Fibroblast of lung (primary cell): ENCODE results near the gene NFE2L1. TPM values are rescaled to one million over a fixed set of nuclear protein-coding genes. Genes with fewer than 3 reads are reported as not detected.

Experiments used
- DNase-seq, 2 donors: peaks; one replicate each; pipeline versions ENCODE4 v3.0.0 to v3.0.0-alpha.2; 2010; ENCODE audit warnings: low read depth in 2 of 2
- H2AFZ ChIP-seq: 2 replicates; pipeline ENCODE4 v1.5.1; 2012; ENCODE audit warnings: low read length, control low read depth, inconsistent platforms
- H3K27ac ChIP-seq: 2 replicates; pipeline ENCODE4 v1.5.1; 2011; ENCODE audit warnings: low read length, control low read depth; ENCODE audit not compliant: insufficient read depth
- H3K27me3 ChIP-seq: 2 replicates; pipeline ENCODE4 v1.5.1; 2011; ENCODE audit warnings: mild to moderate bottlenecking, low read length; ENCODE audit not compliant: control insufficient read depth, insufficient read depth
- H3K36me3 ChIP-seq: 2 replicates; pipeline ENCODE4 v1.5.1; 2011; ENCODE audit warnings: low read length; ENCODE audit not compliant: control insufficient read depth, insufficient read depth
- H3K4me1 ChIP-seq: 2 replicates; pipeline ENCODE4 v1.5.1; 2011; ENCODE audit warnings: low read length; ENCODE audit not compliant: control insufficient read depth, insufficient read depth; ENCODE audit errors: extremely low read depth
- H3K4me2 ChIP-seq: 2 replicates; pipeline ENCODE4 v1.5.1; 2011; ENCODE audit warnings: low read length, control low read depth; ENCODE audit not compliant: insufficient read depth; ENCODE audit errors: extremely low read depth
- H3K4me3 ChIP-seq, 4 experiments: fragments of 200-600 bp in 1 of 4; sonication (generic) in 1 of 4; replicated peaks in 1 of 4; 2 replicates each; pipeline ENCODE4 v1.5.1; 2011 to 2016; ENCODE audit warnings: low read length in 4 of 4, low read depth in 3 of 4, mild to moderate bottlenecking in 3 of 4, control low read depth in 2 of 4, inconsistent platforms in 1 of 4, mixed read lengths in 1 of 4; ENCODE audit not compliant: insufficient read depth in 1 of 4; ENCODE audit errors: control extremely low read depth in 1 of 4
- H3K79me2 ChIP-seq: 2 replicates; pipeline ENCODE4 v1.5.1; 2012; ENCODE audit warnings: mild to moderate bottlenecking, low read length, inconsistent platforms; ENCODE audit not compliant: control insufficient read depth, insufficient read depth
- H3K9ac ChIP-seq: 2 replicates; pipeline ENCODE4 v1.5.1; 2011; ENCODE audit warnings: mild to moderate bottlenecking, low read length, control low read depth; ENCODE audit not compliant: insufficient read depth
- H3K9me3 ChIP-seq: 2 replicates; pipeline ENCODE4 v1.5.1; 2012; ENCODE audit warnings: low read depth, low read length; ENCODE audit not compliant: control insufficient read depth, insufficient read depth
- H4K20me1 ChIP-seq: 2 replicates; pipeline ENCODE4 v1.5.1; 2011; ENCODE audit warnings: low read length; ENCODE audit not compliant: control insufficient read depth, insufficient read depth; ENCODE audit errors: extremely low read depth
- EZH2 ChIP-seq: IDR thresholded peaks from 2 replicates; pipeline ENCODE4 v1.5.1; 2012; ENCODE audit warnings: low read length, control low read depth, mild to moderate bottlenecking; ENCODE audit errors: missing control alignments
- polyA plus RNA-seq, 2 donors: library from polyadenylated mRNA; depleted of rRNA in 1 of 2; stranded (reverse) in 1 of 2; unstranded in 1 of 2; fragments of >200 nt; gene quantifications; 2 replicates each; pipeline ENCODE4 v1.2.1, GENCODE V29; 2011 to 2012; ENCODE audit warnings: missing spikeins in 1 of 2
- total RNA-seq: library from RNA; depleted of rRNA; stranded (reverse); fragments of >200 nt; gene quantifications from 2 replicates; pipeline ENCODE4 v1.2.1, GENCODE V29; 2014
- TF ChIP-seq, protein P1 (sequence below), 2 donors: IDR thresholded peaks in 1 of 2; conservative IDR thresholded peaks in 1 of 2; 1 replicate in 1 of 2; 2 replicates in 1 of 2; pipeline ENCODE4 v1.5.1; 2011 to 2012; ENCODE audit warnings: low read length in 2 of 2, control low read depth in 1 of 2, inconsistent platforms in 1 of 2, low read depth in 1 of 2, mild to moderate bottlenecking in 1 of 2

Gene NFE2L1
- total and polyA plus RNA-seq, 2 donors (not counting 1 experiment from before 2014, with no cell fraction given): 162 to 200 TPM

GRCh38 chr17:48021934-48022333 is 26.2 kb upstream of the NFE2L1 start:
- H3K9me3 ChIP-seq: no peaks in the 10 kb centered on the region
- peaks cover 23% of the 10 kb centered on the region for H3K4me1 ChIP-seq
- no peak overlapping the region for H3K27ac ChIP-seq
- H3K79me2 ChIP-seq: no peaks in the 10 kb centered on the region
- H3K27me3 ChIP-seq: no peaks in the 10 kb centered on the region
- no peak for DNase-seq
- H2AFZ ChIP-seq: no peak overlapping the region
- H3K4me2 ChIP-seq: no peak overlapping the region
- no peaks in the 10 kb centered on the region for H3K36me3 ChIP-seq
- no peaks in the 10 kb centered on the region for H4K20me1 ChIP-seq
- H3K4me3 ChIP-seq: no peak overlapping the region
- H3K9ac ChIP-seq: no peak overlapping the region
- TF ChIP-seq, protein P1, sequence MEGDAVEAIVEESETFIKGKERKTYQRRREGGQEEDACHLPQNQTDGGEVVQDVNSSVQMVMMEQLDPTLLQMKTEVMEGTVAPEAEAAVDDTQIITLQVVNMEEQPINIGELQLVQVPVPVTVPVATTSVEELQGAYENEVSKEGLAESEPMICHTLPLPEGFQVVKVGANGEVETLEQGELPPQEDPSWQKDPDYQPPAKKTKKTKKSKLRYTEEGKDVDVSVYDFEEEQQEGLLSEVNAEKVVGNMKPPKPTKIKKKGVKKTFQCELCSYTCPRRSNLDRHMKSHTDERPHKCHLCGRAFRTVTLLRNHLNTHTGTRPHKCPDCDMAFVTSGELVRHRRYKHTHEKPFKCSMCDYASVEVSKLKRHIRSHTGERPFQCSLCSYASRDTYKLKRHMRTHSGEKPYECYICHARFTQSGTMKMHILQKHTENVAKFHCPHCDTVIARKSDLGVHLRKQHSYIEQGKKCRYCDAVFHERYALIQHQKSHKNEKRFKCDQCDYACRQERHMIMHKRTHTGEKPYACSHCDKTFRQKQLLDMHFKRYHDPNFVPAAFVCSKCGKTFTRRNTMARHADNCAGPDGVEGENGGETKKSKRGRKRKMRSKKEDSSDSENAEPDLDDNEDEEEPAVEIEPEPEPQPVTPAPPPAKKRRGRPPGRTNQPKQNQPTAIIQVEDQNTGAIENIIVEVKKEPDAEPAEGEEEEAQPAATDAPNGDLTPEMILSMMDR (conservative IDR thresholded peaks at IDR 0.05 in 1 of 2, IDR thresholded peaks at IDR 0.05 in 1 of 2; ENCODE audit: low read depth in 1 of 2, low read length in 2 of 2): no peak
- TF ChIP-seq EZH2: no peak

DNA sequence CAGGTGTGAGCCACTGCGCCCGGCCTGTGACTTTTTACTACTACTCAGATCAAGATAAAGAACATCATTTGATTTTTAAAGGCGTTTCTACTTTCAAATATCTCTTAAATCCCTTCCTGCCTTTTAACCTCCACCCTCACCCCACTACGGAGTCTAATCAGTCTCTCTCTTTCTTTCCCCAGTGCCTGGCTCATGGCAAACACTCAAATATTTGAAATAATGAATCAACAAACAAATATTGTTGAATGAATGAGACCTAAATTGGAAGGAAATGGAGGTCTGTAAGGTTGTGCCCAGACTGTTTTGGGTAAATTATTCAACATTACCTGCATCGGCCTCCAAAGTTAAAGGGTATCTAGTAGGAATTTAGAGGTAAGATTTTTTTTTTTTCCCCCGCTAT is 25.3 kb upstream of the NFE2L1 start:
- Histone ChIP-seq H3K4me1 (peaks cover 23% of the 10 kb centered on the region), H3K9me3 (no peaks in the 10 kb centered on the region), H4K20me1 (no peaks in the 10 kb centered on the region), H3K27me3 (no peaks in the 10 kb centered on the region), H3K4me3 (no peak overlapping the region), H3K36me3 (no peaks in the 10 kb centered on the region), H3K27ac (no peak overlapping the region), H3K4me2 (no peak overlapping the region), H3K79me2 (no peaks in the 10 kb centered on the region), H2AFZ (no peak overlapping the region), H3K9ac (no peak overlapping the region)
- no peak for TF ChIP-seq EZH2
- TF ChIP-seq, protein P1 (conservative IDR thresholded peaks at IDR 0.05 in 1 of 2, IDR thresholded peaks at IDR 0.05 in 1 of 2; ENCODE audit: low read depth in 1 of 2, low read length in 2 of 2): no peak
- no peak for DNase-seq

DNA sequence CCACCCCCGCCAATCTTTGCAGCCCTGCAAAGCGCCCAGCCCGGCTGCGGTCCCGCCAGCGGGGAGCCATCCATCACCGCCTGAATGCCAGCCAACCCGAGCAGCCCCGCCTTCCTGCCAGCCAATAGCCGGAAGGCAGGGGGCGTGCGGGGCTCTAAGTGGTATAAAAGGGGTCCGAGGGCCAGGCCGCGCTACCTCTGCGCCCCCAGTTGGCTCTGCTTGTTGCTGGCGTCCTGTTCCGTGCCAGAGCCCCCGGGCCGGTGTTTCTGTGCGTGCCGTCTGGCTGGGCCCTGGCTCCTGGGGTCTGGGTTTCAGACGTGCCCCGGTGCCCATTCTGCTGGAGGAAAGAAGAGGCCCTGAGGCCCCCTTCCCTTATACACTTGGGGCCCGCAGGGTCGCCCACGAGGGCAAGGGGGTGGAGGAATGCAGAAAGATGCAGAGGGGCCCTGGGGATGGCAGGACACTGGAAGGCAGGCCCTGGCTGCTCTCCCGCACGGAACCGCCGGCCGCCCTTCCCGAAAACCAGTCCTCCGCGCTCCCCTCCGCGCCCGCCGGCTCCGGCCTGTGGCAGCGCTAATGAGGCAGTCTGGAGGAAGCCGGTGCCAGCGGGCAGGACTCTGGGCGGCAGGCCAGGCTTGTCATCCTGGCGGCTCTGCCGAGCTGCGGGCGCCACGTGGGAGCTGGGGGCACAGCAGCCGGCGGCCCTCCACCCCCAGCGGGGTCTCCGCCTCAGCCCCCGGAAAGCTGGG is 24.6 kb upstream of the NFE2L1 start:
- Histone ChIP-seq H2AFZ (peak overlapping the region; percentile 14), H3K9me3 (no peaks in the 10 kb centered on the region), H3K36me3 (no peaks in the 10 kb centered on the region), H3K27ac (peak overlapping the region; percentile 49), H3K4me3 (peak overlapping the region; percentile 28 to 54 (median 44)), H3K27me3 (no peaks in the 10 kb centered on the region), H4K20me1 (no peaks in the 10 kb centered on the region), H3K4me1 (peaks cover 23% of the 10 kb centered on the region), H3K4me2 (peak overlapping the region; percentile 95), H3K79me2 (no peaks in the 10 kb centered on the region), H3K9ac (no peak overlapping the region)
- DNase-seq: peak; percentile 56 to 65
- no peak for TF ChIP-seq EZH2
- TF ChIP-seq, protein P1 (conservative IDR thresholded peaks at IDR 0.05 in 1 of 2, IDR thresholded peaks at IDR 0.05 in 1 of 2; ENCODE audit: low read depth in 1 of 2, low read length in 2 of 2): peak in 1 of 2 donors; percentile 20
